LNCaP clone FGC (cell line): ENCODE results near the gene FAT1.
"Not testable (repeated sequence)": the region's sequence is repeated elsewhere in the genome, so short reads cannot be mapped to it uniquely, and the experiment has no call there.

Experiments
- DNase-seq: peaks from one replicate; pipeline ENCODE4 v3.0.0-alpha.2; 2011; ENCODE audit warnings: low read depth
- H3K4me3 ChIP-seq: 2 replicates; pipeline ENCODE4 v1.5.1; 2011; ENCODE audit warnings: mild to moderate bottlenecking, low read depth, low read length, control low read depth
- TF ChIP-seq, protein P1 (sequence below): IDR thresholded peaks from 2 replicates; pipeline ENCODE4 v1.5.1; 2012; ENCODE audit warnings: mild to moderate bottlenecking; ENCODE audit not compliant: control insufficient read depth, insufficient read depth; ENCODE audit errors: extremely low read depth

The FAT1 gene

GRCh38 chr4:186765673-186766546, 42.3 kb upstream of the FAT1 start:
- TF ChIP-seq, protein P1, sequence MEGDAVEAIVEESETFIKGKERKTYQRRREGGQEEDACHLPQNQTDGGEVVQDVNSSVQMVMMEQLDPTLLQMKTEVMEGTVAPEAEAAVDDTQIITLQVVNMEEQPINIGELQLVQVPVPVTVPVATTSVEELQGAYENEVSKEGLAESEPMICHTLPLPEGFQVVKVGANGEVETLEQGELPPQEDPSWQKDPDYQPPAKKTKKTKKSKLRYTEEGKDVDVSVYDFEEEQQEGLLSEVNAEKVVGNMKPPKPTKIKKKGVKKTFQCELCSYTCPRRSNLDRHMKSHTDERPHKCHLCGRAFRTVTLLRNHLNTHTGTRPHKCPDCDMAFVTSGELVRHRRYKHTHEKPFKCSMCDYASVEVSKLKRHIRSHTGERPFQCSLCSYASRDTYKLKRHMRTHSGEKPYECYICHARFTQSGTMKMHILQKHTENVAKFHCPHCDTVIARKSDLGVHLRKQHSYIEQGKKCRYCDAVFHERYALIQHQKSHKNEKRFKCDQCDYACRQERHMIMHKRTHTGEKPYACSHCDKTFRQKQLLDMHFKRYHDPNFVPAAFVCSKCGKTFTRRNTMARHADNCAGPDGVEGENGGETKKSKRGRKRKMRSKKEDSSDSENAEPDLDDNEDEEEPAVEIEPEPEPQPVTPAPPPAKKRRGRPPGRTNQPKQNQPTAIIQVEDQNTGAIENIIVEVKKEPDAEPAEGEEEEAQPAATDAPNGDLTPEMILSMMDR, result no peak
- no peak for DNase-seq

GRCh38 chr4:186765138-186765537, 41.5 kb upstream of the FAT1 start:
- no peak overlapping the region for H3K4me3 ChIP-seq
- TF ChIP-seq, protein P1, result no peak
- no peak for DNase-seq

More at GRCh38 chr4:186765673-186766546, 42.3 kb upstream of the FAT1 start:
- no peak overlapping the region for H3K4me3 ChIP-seq

DNA sequence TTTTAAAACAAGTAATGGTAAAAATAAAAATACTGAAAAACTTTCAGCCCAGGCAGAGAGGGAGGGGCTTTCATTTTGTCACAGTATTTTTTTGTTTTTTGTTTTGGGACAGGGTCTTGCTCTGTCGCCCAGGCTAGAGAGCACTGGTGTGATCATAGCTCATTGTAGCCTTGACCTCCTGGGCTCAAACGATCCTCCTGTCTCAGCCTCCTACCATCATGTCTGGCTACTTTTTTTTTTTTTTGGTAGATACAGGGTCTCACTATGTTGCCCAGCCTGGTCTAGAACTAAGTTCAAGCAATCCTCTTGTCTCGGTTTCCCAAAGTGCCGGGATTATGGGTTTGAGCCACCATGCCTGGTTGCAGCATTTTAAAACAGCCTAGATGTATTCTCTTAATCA, 40.8 kb upstream of the FAT1 start:
- no peak overlapping the region for H3K4me3 ChIP-seq
- TF ChIP-seq, protein P1, result no peak
- no peak for DNase-seq

GRCh38 chr4:186762865-186763264, 39.2 kb upstream of the FAT1 start:
- H3K4me3 ChIP-seq, result no peak overlapping the region
- no peak for DNase-seq
- TF ChIP-seq, protein P1, result no peak

GRCh38 chr4:186762361-186762760, 38.7 kb upstream of the FAT1 start:
- no peak for DNase-seq

GRCh38 chr4:186761956-186762355, 38.3 kb upstream of the FAT1 start:
- not testable (repeated sequence) for H3K4me3 ChIP-seq, DNase-seq

More at GRCh38 chr4:186762361-186762760, 38.7 kb upstream of the FAT1 start:
- H3K4me3 ChIP-seq, result no peak overlapping the region
- TF ChIP-seq, protein P1, result no peak

DNA sequence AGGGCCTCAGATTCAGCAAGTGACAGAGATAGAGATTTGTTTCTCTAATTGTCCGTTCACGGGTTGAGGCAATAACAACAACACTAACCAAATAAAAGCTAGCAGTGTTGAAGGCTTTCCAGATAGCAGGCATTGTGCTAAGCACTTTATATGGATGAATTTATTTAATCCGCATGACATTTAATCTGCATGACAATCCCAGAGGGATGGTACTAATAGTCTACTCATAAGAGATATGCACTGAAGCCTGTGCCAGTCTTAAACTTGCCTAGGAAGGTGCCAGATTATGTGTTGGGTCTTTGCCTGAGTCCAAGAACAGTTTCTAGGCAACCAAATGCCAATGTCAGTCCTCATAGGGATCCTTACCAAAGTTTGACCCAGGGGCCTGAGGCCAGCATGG, 37.7 kb upstream of the FAT1 start:
- H3K4me3 ChIP-seq, result no peak overlapping the region
- no peak for DNase-seq
- TF ChIP-seq, protein P1, result no peak
